Sigmoid colon (tissue), 7 donors: ENCODE measurements around the gene SERPINA12. TPM values are rescaled to one million over a fixed set of nuclear protein-coding genes. Genes with fewer than 3 reads are reported as not detected.

Experiments used
- DNase-seq: peaks from one replicate; pipeline ENCODE4 v3.0.0-alpha.2; 2019
- H3K27ac ChIP-seq, 4 donors: fragments of 200-600 bp; sonication (generic); one replicate each; pipeline ENCODE4 v1.5.1; 2016 to 2019; ENCODE audit warnings: mild to moderate bottlenecking in 1 of 4
- H3K27me3 ChIP-seq, 3 donors: fragments of 200-600 bp; sonication (generic); one replicate each; pipeline ENCODE4 v1.5.1; 2019; ENCODE audit warnings: mild to moderate bottlenecking in 1 of 3
- H3K36me3 ChIP-seq, 4 donors: fragments of 200-600 bp; sonication (generic); one replicate each; pipeline ENCODE4 v1.5.1; 2016 to 2019
- H3K4me1 ChIP-seq, 4 donors: fragments of 200-600 bp; sonication (generic); one replicate each; pipeline ENCODE4 v1.5.1; 2017 to 2019
- H3K4me3 ChIP-seq, 4 donors: fragments of 200-600 bp; sonication (generic); one replicate each; pipeline ENCODE4 v1.5.1; 2017 to 2019; ENCODE audit warnings: mild to moderate bottlenecking in 2 of 4, moderate library complexity in 1 of 4
- H3K9me3 ChIP-seq, 4 donors: fragments of 200-600 bp in 3 of 4; sonication (generic) in 3 of 4; one replicate each; pipeline versions ENCODE4 v1.5.1 to v1.6.1; 2013 to 2019
- CTCF ChIP-seq, 4 experiments: fragments of 450-650 bp in 3 of 4; fragments of 200-600 bp in 1 of 4; IDR thresholded peaks; one replicate each; pipeline ENCODE4 v1.5.1; 2016 to 2019; ENCODE audit warnings: antibody characterized with exemption in 4 of 4, mild to moderate bottlenecking in 3 of 4, moderate library complexity in 2 of 4
- EP300 ChIP-seq, 4 donors: sonication (generic); formaldehyde crosslinking; IDR thresholded peaks; one replicate each; pipeline ENCODE4 v1.6.1; 2017; ENCODE audit warnings: antibody characterized with exemption in 4 of 4
- POLR2A ChIP-seq, 2 donors: fragments of 450-650 bp; IDR thresholded peaks; one replicate each; pipeline ENCODE4 v1.6.1; 2016; ENCODE audit warnings: antibody characterized with exemption in 2 of 2, mild to moderate bottlenecking in 2 of 2, moderate library complexity in 2 of 2
- POLR2AphosphoS5 ChIP-seq, 4 donors: sonication (generic); formaldehyde crosslinking; IDR thresholded peaks; one replicate each; pipeline ENCODE4 v1.6.1; 2017; ENCODE audit warnings: antibody characterized with exemption in 4 of 4
- WGBS, 2 donors: extraction: QIAGEN DNeasy Blood & Tissue Kit; methylation state at CpG; one replicate each; pipeline ENCODE4 v1.1.7; 2013; 5-methylcytosine and 5-hydroxymethylcytosine counted together
- intact Hi-C: fragments of 100-400 bp; cut with DNase I; formaldehyde crosslinking; loops from one replicate; pipeline ENCODE4 v1.15.1; 2023
- polyA plus RNA-seq, 3 donors: library from polyadenylated mRNA; stranded (reverse); fragments of 200-250 nt; gene quantifications; one replicate each; pipeline ENCODE4 v1.2.3, GENCODE V29; 2013
- total RNA-seq, 4 donors: library from RNA; depleted of rRNA; stranded (reverse); fragments of >200 nt; gene quantifications; one replicate each; pipeline ENCODE4 v1.1.0, GENCODE V29; 2016
- donor health status: healthy with polysubstance abuse.
- donor health status: Bipolar disorder and iron deficiency.
- donor health status: healthy.

Gene SERPINA12
- total and polyA plus RNA-seq, 7 donors, result not detected

- DNase-seq, result no peak
- no peaks in the 10 kb centered on the region for H3K9me3 ChIP-seq
- H3K4me1 ChIP-seq, result no peaks in the 10 kb centered on the region
- intact Hi-C loops, result no loop called here
- H3K36me3 ChIP-seq, result no peaks in the 10 kb centered on the region
- H3K27ac ChIP-seq, result no peak overlapping the region
- TF ChIP-seq POLR2AphosphoS5 (IDR thresholded peaks at IDR 0.05), result no peak
- TF ChIP-seq CTCF (IDR thresholded peaks at IDR 0.05), result no peak
- no peak for TF ChIP-seq POLR2A (IDR thresholded peaks at IDR 0.05)
- no peak for TF ChIP-seq EP300 (IDR thresholded peaks at IDR 0.05)
- H3K27me3 ChIP-seq, result peaks cover 0 to 6% (median 0%) of the 10 kb centered on the region in 3 donors
- no peak overlapping the region for H3K4me3 ChIP-seq
- WGBS, 2 donors, result 86 to 87% methylated on average over 3 of the region's 3 CpGs
Observed at GRCh38 chr14:94498215-94498614, 11.1 kb downstream of the SERPINA12 start.

- Histone ChIP-seq H3K4me1 (no peaks in the 10 kb centered on the region), H3K4me3 (no peak overlapping the region), H3K27ac (no peak overlapping the region), H3K9me3 (no peaks in the 10 kb centered on the region), H3K27me3 (no peaks in the 10 kb centered on the region), H3K36me3 (no peaks in the 10 kb centered on the region)
- no peak for DNase-seq
- intact Hi-C loops, result no loop called here
- no peak for TF ChIP-seq EP300 (IDR thresholded peaks at IDR 0.05)
- no peak for TF ChIP-seq POLR2AphosphoS5 (IDR thresholded peaks at IDR 0.05)
- no peak for TF ChIP-seq POLR2A (IDR thresholded peaks at IDR 0.05)
- no peak for TF ChIP-seq CTCF (IDR thresholded peaks at IDR 0.05)
- WGBS, 2 donors, result 63 to 70% methylated on average over 4 of the region's 4 CpGs
Observed at GRCh38 chr14:94494085-94494484, 15.2 kb downstream of the SERPINA12 start.

GRCh38 chr14:94491511-94491910 is 17.8 kb downstream of the SERPINA12 start:
- Histone ChIP-seq H3K36me3 (no peaks in the 10 kb centered on the region), H3K9me3 (no peaks in the 10 kb centered on the region), H3K4me1 (peaks cover 0 to 2% (median 2%) of the 10 kb centered on the region in 4 donors), H3K4me3 (no peak overlapping the region), H3K27me3 (peaks cover 0 to 18% (median 4%) of the 10 kb centered on the region in 3 donors), H3K27ac (no peak overlapping the region)
- no peak for DNase-seq
- 53 to 56% methylated on average over 4 of the region's 4 CpGs for WGBS, 2 donors
- intact Hi-C loops, result no loop called here
- TF ChIP-seq POLR2A (IDR thresholded peaks at IDR 0.05), result no peak
- TF ChIP-seq EP300 (IDR thresholded peaks at IDR 0.05), result no peak
- no peak for TF ChIP-seq CTCF (IDR thresholded peaks at IDR 0.05)
- TF ChIP-seq POLR2AphosphoS5 (IDR thresholded peaks at IDR 0.05), result no peak

GRCh38 chr14:94489336-94489735 is 19.9 kb downstream of the SERPINA12 start:
- 67 to 74% methylated on average over 11 of the region's 11 CpGs for WGBS, 2 donors
- no peak for TF ChIP-seq POLR2A (IDR thresholded peaks at IDR 0.05)
- no peak for TF ChIP-seq POLR2AphosphoS5 (IDR thresholded peaks at IDR 0.05)
- no peak for TF ChIP-seq CTCF (IDR thresholded peaks at IDR 0.05)
- TF ChIP-seq EP300 (IDR thresholded peaks at IDR 0.05), result no peak
- intact Hi-C loops, result loop anchor here (5.0 kb wide), 1 partner anchor 132 kb away; no protein-coding TSS in a partner anchor
- Histone ChIP-seq H3K4me3 (no peak overlapping the region), H3K36me3 (no peaks in the 10 kb centered on the region), H3K27ac (no peak overlapping the region), H3K27me3 (peaks cover 0 to 29% (median 9%) of the 10 kb centered on the region in 3 donors), H3K9me3 (no peaks in the 10 kb centered on the region), H3K4me1 (peaks cover 0 to 9% (median 7%) of the 10 kb centered on the region in 4 donors)
- DNase-seq, result no peak

GRCh38 chr14:94486883-94487282 is 22.4 kb downstream of the SERPINA12 start:
- no peaks in the 10 kb centered on the region for H3K36me3 ChIP-seq
- no peak overlapping the region for H3K27ac ChIP-seq
- peaks cover 0 to 29% (median 9%) of the 10 kb centered on the region in 3 donors for H3K27me3 ChIP-seq
- WGBS, 2 donors, result 32 to 38% methylated on average over 5 of the region's 5 CpGs
- TF ChIP-seq POLR2AphosphoS5 (IDR thresholded peaks at IDR 0.05) (no peak), POLR2A (IDR thresholded peaks at IDR 0.05) (no peak), CTCF (IDR thresholded peaks at IDR 0.05) (no peak), EP300 (IDR thresholded peaks at IDR 0.05) (no peak)
- H3K9me3 ChIP-seq, result no peaks in the 10 kb centered on the region
- intact Hi-C loops, result loop anchor here (5.0 kb wide), 1 partner anchor 130 kb away; no protein-coding TSS in a partner anchor
- H3K4me3 ChIP-seq, result no peak overlapping the region
- peaks cover 0 to 9% (median 7%) of the 10 kb centered on the region in 4 donors for H3K4me1 ChIP-seq
- DNase-seq, result no peak
